Measurements from ENCODE around the gene PIGL. TPM values are rescaled to one million over a fixed set of nuclear protein-coding genes. Genes with fewer than 3 reads are reported as not detected.
A peak's percentile ranks its signal among the peaks of the same experiment; 100 is the strongest.
"Not testable (repeated sequence)": the region's sequence is repeated elsewhere in the genome, so short reads cannot be mapped to it uniquely, and the experiment has no call there.

PIGL gene
- total RNA-seq, 1 experiment from 2014 or later: 29.3 TPM

DNA sequence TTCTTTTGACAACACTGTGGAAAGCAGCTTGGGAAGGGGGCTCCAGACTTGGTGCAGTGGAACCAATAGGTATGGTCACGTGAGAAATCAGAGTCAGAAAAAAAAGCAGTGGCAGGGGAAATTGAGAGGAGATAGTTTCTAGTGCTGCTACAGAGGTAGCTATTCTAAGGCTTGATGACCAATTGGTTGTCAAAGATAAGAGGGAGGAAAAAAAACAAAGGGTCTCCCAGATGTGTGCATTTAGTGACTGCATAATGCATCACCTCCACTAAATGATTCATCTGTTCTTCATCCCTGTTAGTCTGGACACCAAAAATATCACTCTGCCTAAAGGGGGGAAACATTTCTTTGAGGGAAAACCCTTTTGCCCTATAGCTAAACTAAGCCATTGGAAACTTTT, 56.5 kb downstream of the PIGL start:
- DNase-seq (ENCODE audit: low spot score): peak; percentile 83

DNA sequence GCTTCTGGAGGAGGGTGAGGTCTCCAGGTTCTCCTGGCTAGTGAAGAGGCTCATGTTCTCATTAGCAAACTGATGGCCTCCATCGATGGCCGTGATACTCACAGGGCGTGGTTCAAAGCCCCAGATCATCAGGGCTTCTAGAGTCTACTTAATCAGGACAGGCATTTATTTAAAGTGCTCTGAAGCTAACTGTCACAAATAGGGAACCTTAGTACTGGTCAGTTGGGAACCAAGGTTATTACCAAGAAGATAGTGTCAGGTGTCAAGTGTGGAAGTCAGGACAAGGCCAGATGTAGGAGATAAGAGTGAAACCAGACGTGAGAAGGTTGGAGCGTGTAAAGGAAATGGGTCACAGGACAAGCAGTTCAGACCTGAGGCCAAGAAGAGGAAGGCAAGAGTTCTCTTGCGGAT, 56.9 kb downstream of the PIGL start:
- DNase-seq (ENCODE audit: low spot score): no peak

DNA sequence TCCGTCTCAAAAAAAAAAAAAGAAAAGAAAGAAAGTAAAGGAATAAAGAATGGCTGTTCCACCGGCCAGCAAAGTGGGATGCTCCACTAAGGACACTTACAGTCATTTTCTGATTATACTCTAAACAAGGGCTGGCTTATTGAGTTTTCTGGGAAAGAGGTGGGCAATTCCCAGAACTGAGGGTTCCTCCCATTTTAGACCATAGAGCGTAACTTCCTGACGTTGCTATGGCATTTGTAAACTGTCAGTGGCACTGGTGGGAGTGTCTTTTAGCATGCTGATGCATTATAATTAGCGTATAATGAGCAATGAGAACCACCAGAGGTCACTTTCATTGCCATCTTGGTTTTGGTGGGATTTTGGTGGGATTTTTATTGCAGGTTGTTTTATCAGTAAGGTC, 58.0 kb downstream of the PIGL start:
- no peak for DNase-seq (ENCODE audit: low spot score)

DNA sequence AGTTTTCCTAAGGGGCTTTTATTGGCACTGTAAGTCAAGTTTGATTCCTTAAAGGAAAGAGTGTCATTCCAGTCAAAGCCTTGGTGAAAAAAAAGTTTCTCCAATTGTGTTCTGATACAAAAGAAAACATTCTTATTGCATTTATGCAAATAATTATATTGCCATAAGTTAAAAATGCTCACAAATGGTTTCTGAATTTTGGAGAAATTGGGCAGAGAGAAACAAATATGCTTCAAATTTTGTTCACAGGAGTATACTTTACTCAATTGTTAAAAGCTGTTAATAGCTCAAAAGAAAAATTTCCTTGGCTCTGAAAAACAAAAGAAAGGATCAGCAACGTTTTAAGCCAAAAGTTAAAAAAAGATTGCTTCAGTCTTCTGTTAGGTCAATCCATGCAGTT, 60.2 kb downstream of the PIGL start:
- no peak for DNase-seq (ENCODE audit: low spot score)

DNA sequence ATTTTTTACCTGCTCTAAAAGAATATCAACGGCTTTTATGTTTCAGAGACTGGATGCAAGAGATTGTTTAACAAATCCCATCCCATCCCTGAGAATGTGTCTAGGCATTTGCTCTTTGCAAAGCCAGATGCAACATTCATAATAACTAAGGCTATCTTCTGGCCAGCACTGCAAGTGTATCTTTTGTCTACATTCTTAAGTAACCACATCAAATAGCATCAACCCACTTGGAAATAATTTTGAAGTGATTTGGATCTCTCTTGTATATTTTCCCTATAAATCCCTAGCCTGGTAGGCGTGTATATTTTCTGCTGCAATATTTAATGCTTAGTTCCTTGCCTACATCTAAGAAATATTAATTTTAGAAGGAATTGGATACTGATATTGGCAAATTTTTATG, 64.3 kb downstream of the PIGL start:
- DNase-seq (ENCODE audit: low spot score): peak; percentile 79

DNA sequence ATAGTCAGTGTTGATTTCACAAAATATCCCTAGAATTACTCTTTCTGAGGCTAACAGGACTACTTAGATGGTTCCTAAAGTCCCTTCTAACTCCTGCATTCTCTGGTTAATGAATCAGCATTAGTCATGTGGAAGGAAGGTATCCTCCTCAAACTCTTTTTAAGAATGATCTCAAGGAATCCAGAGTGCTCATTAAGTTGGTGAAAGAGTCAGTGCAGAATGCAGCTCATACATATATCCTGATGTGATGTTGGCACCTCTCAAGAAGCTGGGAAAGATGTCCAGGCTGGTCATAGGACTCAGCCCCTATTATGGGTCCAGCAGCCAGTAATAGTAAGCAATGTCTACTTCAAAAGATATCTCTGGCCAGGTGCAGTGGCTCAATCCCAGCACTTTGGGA, 65.5 kb downstream of the PIGL start:
- peak; percentile 94 for DNase-seq (ENCODE audit: low spot score)

DNA sequence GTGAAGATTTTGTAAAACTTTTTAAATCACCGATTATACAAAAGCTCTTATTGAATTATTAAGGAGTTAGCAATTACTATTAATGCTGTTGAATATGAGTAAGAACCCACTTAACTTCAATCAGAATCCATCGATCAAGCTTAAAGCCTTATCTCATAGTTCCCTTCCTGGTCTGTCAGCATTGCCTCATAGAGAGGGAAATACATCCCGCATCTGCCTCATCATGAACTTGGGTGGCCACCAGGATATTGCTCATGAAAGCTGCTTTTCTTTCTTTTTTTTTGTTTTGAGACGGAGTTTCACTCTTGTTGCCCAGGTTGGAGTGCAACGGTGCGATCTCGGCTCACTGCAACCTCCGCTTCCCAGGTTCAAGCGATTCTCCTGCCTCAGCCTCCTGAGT, 66.7 kb downstream of the PIGL start:
- DNase-seq (ENCODE audit: low spot score): peak; percentile 65

DNA sequence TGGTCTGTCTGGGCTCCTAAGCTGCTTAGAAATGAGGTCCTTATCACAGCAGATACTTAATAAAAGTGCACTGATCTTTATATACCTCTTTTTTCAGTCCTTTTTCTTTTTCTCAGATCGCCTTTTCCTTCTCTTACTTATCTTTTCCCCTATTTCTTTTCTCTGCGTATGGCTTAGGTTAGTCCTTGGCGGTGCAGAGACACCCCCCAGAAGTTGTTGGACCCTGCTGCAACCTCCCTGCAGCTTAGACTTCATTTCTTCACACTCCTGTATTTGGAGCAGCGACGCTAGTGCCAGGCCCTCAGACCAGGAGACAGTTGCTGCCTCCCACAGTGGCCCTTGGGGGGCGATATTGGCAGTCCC, 68.6 kb downstream of the PIGL start:
- DNase-seq (ENCODE audit: low spot score): no peak

DNA sequence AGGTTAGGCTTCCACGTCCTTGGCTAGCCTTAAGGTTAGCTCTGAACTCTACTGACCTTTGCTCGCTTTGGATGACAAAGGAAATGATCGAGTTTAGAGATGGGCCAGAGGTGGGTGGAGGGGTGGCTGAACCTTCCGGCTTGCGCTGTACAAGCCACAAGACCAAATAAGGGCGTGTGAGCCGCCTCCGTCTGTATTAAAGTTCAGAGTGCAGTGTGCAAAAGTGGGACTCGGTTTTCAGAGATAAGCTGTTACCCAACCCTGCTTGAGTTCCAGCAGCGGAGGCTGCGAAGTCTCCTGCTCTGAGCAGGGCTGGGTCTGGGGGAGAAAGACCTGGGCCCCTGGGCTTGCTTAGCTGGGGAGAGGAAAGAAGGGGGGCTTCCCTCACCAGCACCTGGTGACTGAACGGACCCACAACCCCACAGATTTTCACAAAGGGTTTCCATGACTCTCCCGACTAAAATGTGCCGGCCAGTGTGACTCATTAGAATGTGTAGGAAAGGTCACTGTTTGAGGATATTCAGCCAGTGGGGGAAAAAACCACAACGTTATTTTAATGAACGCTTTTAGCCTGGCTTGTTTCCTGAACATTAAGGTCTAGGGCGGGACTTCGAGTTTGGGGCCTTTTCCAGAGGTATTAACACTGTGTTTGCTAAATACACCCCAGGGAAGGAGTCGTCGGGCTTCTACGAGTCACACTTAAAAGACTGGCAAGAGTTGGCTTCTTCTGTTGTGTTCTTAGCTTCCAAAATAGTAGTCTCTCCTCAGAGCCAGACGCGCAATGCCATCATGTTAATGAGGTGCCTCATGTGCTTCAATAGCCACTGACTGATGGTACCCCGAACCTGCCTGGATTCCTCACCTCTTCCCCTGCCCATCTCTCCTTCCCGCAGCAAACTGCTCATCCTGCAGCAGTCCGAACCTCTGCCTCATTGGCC, 69.3 kb downstream of the PIGL start:
- DNase-seq (ENCODE audit: low spot score): peak; percentile 99

DNA sequence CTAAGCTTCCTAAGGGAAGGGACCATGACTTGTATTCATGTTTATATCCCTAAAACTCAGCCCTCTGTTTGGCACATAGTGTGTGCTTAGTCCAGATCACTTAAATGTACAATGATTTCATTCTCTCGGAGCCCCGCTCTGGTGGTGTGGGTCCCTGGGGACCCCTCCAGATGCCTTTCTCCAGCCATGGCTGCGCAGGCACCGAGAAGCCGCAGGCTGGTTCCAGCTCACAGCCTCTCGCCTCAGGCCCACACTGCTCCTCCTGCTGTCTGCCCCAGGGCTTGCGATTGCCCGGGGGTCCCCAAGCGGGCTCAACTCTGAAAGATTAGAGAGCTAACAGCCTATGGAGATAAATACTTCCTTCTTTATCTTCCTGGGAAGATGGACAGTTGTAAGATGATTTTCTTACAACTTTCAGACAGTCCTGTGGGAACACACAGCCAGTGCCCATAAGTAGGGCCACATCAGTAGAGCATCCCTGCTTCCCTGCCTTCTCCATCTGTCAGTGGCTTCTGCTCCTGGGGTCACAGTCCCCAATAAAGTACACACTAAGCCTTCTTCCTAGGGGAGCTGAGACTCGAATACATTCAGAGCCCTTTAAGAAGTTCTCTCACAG, 70.0 kb downstream of the PIGL start:
- DNase-seq (ENCODE audit: low spot score): no peak

DNA sequence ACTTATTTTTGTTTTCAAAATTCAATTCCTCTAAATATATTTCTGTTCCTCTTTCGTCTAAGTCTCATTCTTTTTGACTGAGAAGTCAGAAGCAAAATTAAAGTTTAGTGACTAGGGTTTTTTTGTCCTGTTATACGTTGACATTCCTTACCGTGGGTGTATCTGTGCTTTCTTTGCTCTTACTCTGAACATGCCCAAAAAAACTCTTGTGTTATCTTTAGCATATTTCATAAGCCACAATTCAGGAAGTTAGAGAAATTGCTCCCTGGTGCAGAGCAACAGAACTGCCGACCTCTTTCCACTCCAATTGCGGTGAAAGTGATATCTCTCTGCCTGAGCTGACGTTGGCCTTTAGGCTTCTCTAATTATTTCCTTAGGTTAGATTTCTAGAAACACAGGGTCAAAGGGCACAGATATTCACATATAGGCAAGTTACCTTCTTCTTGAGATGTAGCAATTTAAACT, 70.6 kb downstream of the PIGL start:
- peak; percentile 75 for DNase-seq (ENCODE audit: low spot score)

DNA sequence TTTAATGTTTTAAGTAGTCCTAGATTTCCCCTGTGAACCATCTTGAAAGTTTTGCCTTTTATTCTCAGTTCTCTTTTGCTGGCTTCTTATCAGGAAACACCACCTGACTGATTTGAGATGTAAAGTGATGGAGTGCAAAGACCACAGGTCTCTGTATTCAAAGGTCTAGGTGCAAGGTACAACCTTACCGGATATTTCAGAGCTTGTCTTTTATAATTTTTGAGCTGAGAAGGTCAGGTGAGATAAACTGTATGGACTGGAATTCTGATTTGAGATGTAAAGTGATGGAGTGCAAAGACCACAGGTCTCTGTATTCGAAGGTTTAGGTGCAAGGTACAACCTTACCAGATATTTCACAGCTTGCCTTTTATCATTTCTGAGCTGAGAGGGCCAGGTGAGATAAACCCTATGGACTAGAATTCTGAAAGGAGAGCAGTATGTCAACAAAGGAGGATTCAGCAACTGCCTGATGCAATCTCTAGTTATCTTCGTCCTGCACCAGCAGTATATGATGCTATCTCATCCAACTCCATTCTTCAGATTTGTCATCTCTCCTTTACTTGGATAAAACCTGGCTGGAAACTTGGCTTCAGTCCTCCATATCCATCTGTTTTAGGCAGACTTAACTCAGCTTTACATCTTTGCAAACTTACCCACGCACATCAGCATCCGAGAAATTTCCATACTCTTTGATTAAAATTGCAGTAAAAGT, 72.0 kb downstream of the PIGL start:
- DNase-seq (ENCODE audit: low spot score): no peak

DNA sequence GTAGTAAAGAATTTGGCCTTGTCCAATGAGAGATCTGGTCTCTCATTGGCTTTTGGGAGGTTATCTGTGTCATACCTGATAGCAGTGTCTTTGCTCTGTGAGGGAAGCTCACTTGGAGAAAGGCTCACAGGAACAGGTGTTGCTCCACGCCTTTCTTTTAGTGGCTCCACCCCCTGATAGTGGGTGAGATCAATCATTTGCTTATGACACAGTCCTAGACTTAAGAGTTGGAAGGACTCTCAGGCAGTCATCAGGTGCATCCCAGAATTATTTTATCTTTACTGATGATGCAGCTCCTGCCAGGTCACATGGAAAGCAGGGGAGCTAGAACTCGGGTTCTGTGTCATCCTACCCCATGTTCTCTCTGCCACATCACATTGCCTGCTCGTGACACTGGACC, 76.9 kb downstream of the PIGL start:
- no peak for DNase-seq (ENCODE audit: low spot score)

DNA sequence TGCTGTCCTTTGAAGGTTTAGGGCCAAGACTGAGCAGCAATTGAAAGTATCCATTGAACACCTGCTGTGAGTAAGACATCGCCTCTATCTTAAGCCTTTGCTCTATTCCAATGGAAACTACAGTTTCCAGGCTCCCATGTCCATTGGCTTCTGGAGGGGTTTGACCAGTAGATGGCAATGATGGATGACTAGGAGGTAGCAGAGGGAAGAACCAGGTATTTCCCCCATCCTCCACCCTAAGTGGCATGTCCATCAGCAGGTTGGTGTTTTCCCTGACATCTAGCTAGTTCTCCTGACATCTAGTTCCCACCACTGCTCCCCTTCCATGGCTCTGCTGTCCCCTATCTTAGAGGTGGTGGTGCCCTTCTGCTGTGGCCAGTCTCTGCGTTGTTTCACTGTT, 77.5 kb downstream of the PIGL start:
- DNase-seq (ENCODE audit: low spot score): no peak

DNA sequence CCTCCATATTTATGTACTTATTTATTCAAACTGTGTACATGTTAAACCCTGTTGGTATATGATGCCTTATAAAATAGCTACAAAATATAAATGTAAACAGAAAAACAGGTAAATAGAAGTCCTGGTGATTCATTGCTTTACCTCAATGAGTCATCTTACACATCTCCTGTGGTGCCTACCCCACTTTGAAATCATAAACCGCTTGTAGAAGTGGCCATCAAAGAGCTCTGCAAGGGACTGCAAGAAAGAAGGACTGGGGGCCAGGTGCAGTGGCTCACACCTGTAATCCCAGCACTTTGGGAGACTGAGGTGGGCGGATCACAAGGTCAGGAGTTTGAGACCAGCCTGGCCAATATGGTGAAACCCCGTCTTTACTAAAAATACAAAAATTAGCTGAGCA, 79.1 kb downstream of the PIGL start:
- not testable (repeated sequence) for DNase-seq (ENCODE audit: low spot score)

DNA sequence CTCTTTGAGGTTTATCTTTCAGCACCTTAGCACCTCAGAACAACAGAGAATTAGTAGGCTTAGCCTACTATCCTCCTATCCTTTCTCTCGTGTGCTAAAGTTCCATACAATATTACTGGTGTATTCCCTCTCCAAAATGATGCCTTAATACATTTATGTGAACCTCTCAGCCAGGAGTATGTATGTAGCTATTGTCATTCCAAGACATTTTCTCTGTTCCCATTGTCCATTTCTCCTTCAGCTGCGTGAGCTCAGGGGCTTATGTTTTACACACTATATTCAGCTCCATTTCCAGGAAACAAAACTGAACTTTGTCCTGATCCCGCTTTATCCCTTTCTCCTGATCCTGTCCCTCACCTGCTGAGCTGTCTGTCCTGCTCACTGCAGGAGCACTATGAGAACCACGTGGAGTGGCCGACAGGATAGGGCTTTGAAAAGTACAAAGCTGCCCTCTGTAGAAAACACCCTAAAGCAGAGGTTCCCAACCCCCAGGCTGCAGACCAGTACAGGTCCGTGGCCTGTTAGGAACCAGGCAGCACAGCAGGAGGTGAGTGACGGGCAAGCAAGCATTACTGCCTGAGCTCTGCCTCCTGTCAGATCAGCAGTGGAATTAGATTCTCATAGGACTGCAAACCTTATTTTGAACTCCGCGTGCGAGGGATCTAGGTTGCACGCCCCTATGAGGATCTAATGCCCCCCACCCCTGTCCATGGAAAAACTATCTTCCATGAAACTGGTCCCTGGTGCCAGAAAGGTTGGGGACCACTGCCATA, 80.5 kb downstream of the PIGL start:
- DNase-seq (ENCODE audit: low spot score): no peak

DNA sequence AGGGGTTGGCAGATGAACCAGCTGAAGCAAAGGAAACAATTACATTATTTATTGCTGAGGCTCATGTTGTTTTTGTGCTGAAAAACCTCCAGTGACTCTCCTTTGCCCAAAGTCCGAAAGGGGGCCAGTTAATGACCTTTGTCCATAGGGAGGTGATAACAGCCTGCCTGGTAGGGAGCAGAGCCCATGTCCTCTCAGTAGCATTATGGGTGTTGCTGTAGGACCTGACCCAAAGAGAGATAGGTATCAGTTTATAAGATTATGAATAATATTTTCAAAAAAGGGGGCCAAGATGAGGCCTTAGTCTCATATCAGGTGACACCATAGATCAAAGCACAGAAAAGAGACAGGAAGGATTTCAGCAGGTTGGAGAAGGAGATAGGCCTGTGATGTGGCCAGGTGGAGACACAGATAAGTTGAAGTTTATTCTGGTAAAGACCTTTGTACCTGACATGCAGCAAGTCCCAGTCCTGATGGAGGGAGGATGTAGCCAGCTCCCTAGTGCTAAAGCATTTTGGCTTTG, 81.2 kb downstream of the PIGL start:
- no peak for DNase-seq (ENCODE audit: low spot score)

DNA sequence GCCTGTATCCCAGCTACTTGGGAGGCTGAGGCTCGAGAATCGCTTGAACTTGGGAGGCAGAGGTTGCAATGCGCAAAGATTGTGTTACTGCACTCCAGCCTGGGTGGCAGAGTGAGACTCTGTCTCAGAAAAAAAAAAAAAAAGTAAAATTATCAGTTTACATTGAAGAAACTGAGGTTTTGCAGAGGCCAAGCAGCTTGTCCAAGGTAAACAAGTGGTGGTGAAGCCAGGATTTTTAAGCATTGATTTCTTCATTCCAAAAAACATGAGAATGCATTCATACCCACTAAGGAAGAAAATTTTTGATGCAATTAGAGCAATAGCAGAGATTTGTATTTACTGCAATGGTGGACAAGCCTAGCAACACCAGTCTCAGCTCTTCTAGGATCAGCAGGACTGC, 83.5 kb downstream of the PIGL start:
- DNase-seq (ENCODE audit: low spot score): no peak

DNA sequence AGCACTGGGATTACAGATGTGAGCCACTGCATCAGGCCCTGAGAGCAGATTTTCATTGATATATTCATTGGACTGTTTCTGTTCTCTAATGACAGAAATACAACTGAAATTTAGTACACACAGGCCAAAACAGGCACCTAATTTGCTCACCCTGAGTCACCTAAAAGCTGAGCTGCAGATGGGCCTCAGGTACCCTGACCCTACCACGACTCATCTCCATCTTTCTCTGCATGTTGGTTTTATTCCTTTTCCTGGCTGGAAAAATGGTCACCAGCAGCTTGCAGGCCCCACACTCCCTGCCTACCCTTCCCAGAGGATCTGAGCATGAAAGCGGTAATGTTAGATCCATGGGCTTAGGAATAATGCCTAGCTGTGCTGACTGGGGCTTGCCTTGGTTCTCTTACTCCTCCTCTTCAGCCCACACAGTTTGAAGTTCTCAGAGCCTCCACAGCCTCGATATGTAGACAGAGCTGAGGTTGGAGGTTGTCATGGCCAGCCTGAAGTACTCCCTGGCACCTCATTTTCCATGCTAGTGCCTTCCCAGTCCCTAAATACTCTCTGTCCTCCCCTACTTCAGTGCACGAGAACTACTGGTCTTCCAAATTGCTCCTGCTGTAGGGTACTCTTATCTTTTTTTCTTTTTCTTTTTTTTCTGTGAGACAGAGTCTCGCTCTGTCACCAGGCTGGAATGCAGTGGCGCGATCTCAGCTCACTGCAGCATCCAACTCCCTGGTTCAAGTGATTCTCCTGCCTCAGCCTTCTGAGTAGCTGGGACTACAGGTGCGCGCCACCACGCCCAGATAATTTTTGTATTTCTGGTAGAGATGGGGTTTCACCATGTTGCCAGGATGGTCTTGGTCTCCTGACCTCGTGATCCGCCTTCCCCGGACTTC, 85.2 kb downstream of the PIGL start:
- no peak for DNase-seq (ENCODE audit: low spot score)

DNA sequence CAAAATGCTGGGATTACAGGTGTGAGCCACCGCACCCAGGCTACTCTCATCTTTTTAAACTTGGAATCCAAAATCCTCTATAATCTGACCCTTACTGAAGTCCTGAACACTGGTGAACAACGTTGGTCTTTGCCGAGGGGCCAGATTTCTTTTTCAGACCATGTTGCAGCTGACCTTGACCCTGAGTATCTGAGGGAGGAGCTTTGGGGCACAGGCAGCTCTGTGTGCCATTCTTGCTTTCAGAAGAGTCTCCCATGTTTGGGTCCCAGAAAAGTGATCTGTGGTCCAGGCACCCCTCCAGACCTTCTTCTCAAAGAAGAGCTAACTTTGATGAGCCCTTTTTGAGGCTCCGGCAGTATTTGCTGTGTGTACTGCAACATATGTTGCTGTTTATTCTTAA, 85.8 kb downstream of the PIGL start:
- no peak for DNase-seq (ENCODE audit: low spot score)

DNA sequence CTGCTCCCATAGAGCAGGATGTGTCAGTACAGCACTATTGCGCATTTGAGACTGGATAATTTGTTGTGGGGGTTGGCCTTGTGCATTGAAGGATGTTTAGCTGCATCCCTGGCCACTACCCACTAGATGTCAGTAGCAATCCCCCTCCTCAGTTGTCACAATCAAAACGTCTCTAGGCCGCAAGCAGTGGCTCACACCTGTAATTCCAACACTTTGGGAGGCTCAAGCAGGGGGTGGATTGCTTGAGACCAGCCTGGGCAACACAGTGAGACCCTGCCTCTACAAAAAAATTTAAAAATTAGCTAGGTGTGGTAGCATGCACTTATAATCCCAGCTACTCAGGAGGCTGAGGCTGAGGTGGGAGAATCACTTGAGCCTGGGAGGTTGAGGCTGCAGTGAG, 87.8 kb downstream of the PIGL start:
- peak; percentile 52 for DNase-seq (ENCODE audit: low spot score)
